ENCODE data around the gene NSUN4.
"Not testable (repeated sequence)": the region's sequence is repeated elsewhere in the genome, so short reads cannot be mapped to it uniquely, and the experiment has no call there.

GRCh38 chr1:46337409-46337808, 3.2 kb upstream of the NSUN4 start:
- not testable (repeated sequence) for TF ChIP-seq POLR2A, CTCF (IDR thresholded peaks at IDR 0.05)

Measured in testis (tissue), 2 donors.